HG02623 (cell line): ENCODE measurements around the gene RPS18.
A peak's percentile ranks its signal among the peaks of the same experiment; 100 is the strongest.

Experiments used
- ATAC-seq: cut with Tn5 transposase; IDR thresholded peaks from one replicate; pipeline ENCODE4 v1.9.1; 2021; ENCODE audit warnings: moderate library complexity; ENCODE audit not compliant: unreplicated experiment

RPS18 gene

DNA sequence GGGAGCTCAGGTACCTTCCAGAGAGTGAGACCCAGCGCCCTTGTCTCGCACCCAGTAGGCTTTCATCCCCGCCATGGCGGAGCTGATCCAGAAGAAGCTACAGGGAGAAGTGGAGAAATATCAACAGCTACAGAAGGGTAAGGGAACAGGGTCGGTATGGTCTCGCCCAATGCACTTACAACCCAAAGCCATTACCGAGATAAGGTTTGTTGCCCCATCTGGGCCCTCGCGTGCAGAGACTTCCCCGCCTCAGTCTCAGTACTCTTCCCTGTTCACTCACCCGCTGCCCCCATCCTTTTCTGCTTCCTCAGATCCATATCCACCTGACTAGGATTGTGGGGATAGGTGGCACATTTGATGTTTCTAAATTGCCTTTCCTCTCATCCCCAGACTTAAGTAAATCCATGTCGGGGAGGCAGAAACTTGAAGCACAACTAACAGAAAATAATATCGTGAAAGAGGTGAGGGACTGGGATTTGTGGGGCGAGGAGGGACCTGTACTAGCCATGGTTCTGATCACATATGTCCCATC, 18.0 kb downstream of the RPS18 start:
- no peak for ATAC-seq

DNA sequence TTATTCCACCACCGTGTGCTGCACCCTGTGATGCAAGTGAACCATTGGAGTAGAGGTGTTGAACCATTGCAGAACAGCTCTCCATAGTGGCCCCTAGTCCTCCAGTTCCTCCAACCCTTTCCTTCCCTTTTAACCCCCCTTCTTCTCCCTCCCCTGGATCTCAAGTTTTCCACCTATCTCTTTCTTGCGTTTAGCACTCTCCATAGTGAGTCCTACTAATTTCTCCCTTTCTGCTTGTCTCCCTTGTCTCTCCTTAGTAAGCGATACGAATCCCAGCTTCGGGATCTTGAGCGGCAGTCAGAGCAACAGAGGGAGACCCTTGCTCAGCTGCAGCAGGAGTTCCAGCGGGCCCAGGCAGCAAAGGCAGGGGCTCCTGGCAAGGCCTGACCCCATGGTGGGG, 18.6 kb downstream of the RPS18 start:
- ATAC-seq = no peak

DNA sequence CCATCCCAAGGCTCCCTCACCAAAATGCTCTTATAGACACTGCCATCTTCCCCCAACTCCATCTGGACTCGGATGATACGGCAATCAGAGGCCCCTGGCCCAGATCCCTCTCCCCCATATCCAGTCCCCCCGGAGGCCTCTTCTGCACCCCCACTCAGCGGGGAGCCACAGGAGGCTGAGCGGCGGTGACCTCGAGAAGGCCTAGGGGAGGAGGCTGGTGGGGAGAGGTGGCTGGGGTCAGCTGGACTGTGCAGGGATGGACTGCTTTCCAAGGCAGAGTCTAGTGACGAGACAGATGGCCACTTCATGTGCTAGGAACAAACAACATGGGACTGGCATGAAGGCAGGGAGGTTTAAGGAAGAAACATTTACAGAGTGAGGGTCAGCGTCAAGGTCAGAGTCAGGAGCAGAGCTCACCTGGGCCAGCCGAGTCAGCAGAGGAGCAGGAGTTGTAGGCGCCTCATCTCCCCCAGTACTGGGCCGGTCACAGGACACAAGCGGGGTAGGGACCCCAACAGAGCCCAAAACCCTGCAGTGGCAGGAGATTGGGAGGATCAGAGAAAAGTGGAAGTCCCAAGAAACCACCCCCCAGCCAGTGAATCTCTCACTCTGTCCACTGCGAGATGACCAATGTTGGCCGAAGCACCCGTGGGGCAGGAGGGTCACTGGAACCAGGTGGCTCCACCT, 21.3 kb downstream of the RPS18 start:
- ATAC-seq = no peak

DNA sequence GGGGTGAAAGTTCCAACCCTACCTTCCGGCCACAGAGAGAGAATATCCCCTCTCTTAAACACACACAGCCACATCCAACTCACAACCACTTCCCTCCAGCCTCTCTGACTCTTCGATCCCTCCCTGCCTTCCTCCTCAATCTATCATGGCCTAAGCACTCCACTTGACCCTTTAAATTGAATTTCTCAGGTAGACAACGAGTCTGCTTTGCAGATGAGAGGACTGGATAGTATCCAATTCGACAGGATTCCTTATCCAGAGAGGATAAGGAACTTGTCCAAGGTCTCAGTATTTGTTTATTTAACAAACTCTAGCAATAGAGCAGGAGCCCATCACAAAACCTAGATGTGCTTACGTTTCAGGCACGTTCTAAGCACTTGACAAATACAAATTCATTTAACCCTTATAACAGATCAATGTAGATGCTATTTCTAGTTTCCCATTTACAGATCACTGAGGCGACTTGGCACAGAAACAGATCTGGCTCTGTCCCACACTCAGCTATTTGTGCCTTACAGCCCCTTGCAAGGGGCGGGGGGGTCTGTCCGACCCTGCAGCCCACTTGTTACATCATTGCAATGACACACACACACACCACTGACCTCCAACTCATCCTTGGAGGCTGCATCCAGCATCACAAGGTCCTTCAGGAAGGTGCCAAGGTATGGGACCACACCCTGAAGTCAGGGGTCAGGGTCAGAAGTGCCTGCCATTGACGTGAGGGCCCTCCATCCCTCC, 22.4 kb downstream of the RPS18 start:
- ATAC-seq = no peak

DNA sequence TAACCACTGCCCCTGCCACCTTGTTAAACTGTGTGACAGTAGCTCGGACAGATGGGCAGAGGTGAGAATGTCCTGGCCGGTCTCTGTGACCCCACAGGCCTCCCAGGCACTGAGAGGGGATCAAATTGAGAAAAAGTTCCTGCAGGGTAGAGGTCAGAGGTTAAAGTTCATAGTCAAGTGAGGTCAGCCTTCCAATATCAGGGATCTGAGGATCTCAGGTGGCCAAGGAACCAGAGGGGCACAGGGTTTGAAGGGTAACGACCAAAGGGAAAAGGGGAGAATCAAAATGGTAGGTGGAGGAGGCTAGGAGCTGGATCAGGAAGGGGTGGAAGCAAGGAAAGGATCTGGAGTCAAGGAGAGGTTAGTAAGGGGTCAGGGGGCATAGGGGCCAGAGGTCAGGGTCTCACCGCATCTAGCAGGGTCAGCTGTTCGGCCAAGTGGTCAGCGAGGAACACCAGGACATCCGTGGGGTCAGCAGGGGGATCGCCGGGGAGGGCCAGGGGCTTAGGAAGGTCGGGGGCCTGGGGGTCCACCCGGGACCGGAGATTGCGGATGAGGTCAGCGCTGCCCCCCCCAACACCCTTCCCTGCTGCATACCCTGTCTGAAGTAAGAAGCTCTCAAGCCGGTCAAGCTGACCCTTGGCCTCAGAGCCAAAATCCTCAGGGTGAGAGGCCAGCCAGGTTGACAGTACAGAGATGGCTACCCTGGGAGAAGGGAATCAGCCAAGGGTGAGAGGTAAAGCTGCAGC, 23.9 kb downstream of the RPS18 start:
- no peak for ATAC-seq

DNA sequence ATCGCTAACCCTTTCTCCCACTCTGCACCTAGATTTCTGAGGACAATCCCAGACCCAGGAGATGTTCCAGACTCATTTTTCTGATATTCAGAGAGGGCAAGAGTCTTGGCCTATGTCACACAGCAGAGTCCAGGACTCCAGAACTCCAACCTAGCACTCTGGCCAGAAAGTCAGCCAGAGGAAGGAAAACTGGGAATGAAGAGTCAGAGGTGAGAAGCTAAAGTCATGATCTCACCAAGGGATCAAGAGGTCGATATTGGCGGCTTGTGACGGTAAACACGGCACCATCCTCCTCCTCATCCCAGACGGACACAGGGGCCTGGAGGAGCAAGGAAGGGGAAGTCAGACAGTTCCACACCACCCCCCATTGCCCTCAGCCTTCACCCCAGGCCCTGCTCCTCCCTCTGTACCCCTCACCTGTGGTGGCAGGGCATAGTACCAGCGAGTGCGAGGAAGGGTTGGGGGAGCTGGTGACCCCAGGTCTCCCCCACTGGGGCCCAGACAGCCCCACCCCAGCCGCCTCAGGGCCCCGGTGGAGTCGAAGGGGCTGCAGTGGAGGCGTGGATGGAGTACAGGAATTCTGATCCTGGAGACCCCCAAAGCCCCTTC, 25.0 kb downstream of the RPS18 start:
- ATAC-seq = no peak

DNA sequence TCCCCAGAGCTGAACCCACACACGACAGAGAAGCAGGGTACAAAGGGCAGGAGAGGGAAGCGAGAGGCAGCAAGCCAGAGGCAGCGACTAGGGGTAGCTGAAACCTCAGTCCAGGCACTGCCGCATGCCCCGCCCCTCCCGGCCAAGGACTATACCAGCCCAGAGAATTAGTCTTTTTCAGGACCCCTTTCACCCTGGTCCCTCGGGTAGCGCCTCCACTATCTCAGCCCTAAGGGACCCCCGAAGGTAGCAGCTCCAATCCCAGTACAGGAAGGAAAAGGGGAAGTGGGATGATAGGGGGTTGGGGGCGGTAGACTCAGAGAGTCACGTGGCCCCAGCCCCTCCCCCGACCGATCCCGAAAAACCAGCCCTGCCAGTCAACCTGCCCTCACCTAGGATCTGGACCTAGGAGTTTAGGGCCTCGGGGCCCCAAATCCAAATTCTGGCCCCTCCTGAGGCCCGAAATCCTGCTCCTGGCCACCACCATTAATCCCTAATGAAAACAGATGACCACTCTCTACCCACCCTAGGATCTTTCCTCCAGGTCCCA, 25.6 kb downstream of the RPS18 start:
- no peak for ATAC-seq

DNA sequence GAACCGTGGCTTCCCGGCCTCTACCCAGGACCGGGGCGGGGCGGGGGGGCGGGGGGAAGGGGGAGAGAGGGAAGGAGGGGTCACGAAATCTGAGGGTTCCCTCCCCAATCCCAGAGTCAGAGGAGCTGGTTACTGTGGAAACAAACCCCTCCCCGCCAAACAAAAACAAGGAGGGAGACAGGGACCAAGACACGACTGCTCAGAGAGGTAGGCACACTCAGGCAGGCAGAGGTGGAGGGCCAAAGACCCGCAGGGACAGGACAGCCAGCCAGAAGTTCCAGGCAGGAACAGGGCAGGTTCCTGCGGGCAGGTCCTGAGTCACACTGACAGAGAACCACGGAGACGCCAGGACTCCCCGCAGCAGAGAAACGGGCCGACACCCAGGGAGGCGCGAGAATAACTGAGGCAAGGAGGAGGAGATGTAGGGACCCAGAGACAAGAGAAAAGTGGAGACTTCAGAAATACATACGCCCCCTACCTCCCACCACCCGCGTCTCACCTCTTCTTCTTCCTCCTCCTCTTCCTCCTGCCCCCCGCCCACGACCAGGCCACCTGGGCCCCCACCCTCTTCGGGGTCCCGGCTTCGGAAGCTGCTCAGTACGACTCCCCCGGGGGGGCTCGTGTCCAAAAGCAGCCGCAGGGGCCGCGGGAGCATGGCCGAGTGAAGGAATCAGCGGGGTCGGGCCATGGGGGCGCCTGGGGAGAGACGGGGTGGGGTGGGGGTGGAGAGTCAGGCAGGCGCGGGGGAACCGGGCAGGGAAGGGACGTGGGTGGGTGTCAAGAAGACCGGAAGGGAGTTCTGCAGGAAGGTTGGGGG, 26.3 kb downstream of the RPS18 start:
- no peak for ATAC-seq

DNA sequence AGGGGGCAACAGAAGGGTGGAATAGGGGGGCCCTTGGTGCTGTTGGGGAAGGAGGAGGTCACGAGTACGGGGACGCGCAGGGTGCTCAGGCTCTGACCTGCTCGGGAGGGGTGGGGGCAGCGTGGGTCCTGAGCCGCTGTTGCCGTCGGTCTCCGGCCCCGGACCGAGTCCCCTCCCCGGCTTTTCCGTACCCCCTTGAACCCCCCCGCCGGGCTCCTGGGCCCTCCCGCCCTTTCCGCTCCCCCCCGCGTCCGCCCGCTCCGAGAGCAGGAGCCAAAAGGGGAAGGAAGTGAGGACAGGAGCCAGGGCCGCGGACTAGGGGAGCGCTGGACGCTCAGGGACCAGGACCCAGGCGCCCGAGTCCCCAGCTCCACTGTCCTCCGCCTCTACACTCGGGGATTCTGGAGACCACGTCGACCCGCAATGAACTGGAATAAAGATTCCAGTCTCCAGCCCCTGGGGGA, 26.9 kb downstream of the RPS18 start, which contains the start of gene RGL2:
Gene RGL2 (minus strand): TSS at position 170 of the 464 bp plus-strand sequence. CDS start 332 bp downstream, outside the sequence.
- ATAC-seq = no peak

DNA sequence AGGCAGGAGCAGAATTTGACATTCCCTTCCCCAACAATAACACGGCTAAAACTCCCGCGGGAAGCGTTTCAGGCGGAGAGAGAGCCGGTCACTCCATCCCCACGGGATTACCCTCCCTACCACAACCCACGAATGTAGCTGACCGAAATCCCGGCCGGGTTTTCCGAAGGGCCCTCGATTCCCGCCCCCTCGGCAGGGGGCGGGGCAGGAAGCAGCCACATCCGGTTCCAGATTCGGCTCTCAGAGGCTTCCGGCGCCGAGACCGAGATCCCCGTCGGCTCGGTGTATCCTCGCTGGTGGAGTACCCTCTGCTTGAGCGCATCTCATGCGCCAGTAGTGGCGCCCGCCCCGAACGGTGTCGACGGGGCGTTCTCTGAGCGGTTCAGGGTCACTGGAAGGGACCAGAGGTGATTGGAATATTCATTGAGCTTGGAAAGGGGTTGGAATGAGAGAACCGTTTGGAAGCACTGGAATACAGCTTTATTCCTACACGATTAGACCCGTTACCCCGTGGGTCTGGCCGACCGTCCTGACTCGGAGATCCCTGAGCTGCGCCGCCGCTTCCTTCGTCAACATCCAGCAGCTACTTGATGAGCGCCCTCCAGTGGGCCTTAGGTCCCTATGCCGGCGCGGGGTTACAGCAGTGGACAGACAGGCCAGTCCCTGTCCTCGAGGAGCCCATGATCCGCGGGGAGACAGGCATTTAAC, 27.5 kb downstream of the RPS18 start:
- ATAC-seq = peak; percentile 80

DNA sequence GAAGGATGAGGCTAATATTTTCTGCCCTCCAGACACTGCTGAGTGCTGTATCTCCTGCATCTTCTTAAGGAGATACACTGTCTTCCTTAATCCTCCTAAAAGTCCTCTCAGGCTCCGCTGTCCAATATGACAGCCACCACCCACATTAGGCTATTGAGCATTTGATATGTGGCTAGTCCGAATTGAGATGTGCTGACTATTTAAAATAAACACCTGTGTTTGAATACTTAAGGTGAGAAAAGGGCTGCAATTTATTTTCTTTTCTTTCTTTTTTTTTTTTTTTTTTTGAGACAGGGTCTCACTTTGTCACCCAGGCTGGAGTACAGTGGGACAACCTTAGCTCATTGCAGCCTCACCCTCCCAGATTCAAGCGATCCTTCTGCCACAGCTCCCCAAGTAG, 30.0 kb downstream of the RPS18 start:
- no peak for ATAC-seq

DNA sequence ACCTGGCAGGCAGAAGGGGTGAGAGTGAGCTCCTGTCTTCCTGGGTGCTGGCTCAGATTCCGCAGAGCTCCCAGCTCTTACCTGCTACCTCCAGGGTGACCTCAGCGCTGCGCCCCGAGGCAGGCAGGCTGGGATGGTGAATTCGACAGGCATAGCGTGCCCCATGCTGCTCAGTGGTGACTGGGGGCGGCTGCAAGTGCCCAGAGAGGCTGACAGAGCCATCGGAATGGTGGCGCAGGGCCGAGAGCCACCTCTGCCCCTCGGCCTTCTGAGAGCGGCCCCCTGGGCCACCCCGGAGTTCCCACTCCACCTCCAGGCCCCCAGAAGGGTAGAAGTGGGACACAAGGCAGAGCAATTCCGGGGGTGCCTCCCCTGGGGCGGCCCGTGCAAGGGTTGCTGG, 32.3 kb downstream of the RPS18 start:
- ATAC-seq = no peak

DNA sequence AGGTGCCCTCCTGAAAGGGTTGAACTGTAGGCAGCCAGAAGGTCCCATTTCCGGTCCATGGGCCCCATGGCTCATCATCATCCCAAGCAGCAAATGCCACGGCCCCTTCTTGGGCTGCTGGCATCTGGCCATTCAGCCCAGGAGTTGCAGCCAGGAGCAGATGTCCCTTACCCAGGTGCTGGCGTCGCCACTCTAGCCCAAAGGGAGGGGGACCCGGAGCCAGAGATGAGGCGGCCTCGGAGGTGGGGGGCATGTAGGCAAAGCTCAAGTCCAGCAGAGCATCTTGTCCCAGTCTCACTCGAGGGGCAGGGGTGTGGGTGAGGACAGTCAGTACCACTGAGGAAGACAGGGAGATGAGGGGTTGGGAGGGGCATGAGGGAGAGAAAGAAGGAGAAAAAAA, 33.2 kb downstream of the RPS18 start:
- no peak for ATAC-seq

DNA sequence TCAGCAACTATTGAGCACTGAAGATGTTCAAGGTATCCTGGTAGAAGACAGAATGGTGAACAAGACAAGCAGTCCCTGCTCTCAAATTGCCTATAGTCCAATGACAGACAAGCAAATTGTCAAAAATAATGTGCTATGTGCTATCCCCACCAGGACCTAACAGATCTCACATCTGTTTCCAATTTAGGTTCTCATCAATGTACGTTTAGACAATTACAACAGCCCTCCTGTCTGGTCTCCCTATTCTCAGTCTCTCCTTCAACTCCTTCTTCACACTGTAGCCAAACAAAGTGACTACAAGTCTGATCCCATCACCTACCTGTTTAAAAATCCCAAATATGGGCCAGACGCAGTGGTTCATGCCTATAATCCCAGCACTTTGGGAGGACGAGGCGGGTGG, 34.5 kb downstream of the RPS18 start:
- no peak for ATAC-seq

DNA sequence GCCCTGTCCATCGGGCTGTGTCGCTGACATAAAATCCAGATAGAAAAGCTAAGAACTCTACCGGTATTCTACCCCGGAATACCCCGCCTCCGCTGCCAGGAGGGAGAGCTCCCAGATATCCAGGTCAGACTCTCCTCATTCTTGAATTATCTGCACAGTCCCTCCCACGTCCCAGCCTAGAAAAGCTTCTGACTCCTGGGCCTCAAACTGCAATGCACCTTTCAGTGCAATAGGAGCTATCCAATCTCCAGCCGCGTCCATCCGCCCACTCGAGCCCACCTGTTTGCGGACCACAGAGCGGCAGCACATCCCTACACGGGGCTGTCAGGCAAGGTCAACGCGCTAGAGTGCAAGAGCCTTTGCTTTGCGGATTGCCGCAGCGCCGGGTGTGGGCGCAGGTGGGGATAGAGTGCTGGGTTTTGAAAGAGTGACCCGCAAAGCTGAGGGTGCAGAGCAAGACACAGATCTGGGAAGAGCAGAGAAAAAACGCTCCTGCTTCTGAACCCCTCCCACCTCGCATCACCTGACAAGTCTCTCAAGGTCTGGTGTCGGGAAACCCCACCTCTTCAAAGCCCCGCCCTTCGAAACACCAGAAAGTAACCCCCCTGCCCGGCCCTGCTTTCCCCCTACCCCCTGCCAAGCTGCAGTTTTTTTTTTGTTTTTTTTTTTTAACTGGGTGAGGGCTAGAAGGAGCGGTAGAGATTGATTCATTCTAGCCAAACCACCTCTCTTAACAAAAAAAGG, 40.7 kb downstream of the RPS18 start:
- ATAC-seq = no peak

DNA sequence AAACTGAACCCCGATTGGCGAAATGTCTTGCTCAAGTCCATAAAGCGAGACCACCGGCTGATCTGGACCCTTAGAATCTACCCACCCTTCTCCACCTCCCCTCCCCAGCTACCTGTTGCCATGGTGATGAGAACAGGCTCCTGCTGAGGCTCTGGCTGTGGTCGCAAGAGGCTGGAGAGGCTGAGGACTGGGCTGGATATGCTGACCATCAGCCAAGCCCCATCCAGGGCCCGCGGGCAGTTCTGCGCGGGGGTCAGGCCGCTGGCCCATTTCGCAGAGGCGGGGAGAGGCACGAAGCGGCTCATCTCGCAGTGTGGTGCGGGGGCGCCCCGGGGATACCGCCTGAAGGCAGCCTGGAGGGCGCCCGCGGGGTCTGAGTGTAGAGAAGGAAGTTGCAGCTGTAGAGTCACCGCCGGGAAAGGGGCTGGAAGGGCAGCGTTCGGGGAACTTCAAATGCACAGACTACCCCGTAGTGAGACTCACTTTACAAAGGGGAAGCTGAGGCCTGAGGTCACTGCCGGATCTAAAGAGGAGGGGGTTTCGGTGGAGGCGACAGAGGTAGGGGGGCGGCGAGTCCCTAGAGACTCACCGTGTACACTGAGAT, 41.3 kb downstream of the RPS18 start:
- no peak for ATAC-seq

DNA sequence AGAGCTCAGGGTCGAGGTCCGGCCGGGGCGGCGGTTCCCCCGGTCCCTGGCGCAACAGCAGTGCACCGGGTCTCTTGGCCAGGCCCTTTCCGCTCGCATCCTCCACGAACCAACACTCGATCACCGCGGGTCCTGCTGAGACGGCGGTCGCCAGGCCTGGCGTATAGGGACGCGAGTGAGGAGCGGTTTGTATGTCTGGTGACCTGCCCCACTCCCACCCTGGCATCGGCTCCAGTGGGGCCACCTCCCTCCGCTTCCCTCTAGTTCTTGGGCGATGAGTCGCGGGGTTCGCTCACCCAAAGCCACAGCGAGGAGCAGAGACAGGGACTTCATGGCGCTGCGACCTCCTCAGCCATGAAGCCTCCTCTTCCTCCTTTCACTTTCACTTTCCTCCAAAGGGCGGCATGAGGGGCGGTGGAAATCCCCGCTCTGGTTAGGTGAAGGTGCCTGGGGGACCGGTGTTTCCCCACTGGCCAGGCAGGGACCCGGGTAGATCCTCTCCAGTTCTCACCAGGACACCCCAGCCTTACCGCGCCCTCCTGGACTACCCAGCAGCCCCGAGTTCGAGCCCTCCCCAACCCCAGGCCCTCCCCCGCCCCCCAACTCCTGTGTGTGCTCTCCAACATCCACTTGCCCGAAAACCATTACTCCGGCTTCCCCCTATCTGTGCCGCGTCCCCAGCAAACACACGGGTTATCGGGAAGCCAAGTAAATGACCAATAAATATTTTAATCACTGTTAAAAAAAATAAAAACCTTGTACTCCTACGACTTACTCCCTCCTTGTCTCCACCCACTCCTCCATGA, 42.0 kb downstream of the RPS18 start, which contains the start of gene TAPBP:
Gene TAPBP (minus strand): TSS at position 370 of the 806 bp plus-strand sequence. CDS start 37 bp downstream, at position 333.
- peak; percentile 39 for ATAC-seq
